CD4-positive, alpha-beta T cell treated with Interferon alpha-2 for 1 hour (primary cell): ENCODE data around the gene DYNC1H1.
A peak's percentile ranks its signal among the peaks of the same experiment; 100 is the strongest.

Experiments used
- DNase-seq, 2 donors: peaks; one replicate each; pipeline ENCODE4 v3.0.0-alpha.2; 2020 to 2022

DYNC1H1 gene

DNA sequence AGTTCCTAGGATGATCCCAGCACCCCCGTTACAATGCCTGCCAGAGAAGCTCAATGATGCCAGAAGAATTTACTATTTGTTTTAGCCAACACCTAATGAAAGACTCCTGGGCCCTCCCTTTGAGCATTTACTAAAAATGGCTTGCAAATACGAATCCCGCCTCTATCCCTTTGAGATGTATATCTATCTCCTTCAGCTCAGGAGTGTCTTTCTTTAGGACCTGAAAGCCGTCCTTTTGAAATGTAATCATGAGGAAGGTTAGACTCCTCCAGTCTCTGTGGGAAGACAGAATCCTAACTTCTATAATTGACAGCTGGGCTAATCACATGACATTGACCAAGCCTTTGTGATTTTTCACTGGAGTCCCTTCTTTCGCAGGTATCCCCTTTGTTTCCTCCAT is 19.2 kb upstream of the DYNC1H1 start:
- DNase-seq = no peak

DNA sequence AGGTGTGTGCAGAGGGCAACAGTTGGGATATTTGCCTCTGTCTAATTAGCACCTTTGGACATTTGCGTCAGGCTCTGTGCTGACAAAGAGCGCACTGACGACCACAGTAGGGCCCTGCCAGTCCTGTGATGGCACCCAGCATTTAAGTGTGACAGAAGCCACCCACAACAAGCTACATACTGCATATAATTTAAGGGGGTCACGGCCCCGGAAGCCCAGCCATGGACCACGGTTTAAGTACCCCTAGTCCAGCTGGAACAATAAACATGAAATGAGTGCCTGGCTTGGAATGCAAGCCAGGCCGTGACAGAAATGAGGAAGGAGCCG is 16.8 kb upstream of the DYNC1H1 start:
- peak in 1 of 2 donors; percentile 30 for DNase-seq

DNA sequence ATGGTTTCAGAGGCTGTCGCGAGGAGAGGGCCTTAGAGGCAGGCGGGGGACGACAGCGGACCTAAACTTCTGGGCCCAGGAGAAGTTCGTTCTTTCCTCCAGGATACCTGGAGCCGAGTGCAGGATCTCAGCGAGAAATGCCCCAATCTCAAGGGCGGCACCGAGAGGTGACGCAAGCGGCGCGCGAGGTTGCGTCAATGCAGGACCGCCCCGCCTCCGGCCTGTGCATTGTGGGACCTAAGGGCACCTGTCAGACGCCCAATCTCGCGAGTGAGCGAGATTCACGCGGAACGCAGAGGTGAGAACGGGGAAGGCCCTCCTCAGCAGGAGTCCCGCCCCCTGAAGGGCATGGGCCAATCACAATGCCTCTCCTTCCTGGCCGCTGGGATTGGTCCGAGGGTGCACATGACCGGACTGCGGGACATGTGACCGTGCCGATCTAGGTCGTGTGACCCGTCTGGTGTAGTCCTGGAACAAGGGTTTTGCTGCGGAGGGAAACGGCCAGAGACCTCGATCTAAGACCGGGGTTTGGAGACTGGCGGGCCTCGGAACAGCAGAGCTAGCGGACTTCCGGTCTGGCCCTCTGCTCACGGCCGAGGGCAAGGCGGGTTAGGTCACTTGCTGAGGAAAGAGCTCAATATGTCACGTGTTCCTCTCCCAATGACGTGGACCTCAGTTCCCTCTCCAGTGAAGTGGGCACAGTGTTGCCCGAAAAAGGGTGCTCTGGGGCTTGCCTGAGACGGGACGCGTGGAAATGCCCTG is 16.3 kb upstream of the DYNC1H1 start:
- DNase-seq = peak; percentile 100

DNA sequence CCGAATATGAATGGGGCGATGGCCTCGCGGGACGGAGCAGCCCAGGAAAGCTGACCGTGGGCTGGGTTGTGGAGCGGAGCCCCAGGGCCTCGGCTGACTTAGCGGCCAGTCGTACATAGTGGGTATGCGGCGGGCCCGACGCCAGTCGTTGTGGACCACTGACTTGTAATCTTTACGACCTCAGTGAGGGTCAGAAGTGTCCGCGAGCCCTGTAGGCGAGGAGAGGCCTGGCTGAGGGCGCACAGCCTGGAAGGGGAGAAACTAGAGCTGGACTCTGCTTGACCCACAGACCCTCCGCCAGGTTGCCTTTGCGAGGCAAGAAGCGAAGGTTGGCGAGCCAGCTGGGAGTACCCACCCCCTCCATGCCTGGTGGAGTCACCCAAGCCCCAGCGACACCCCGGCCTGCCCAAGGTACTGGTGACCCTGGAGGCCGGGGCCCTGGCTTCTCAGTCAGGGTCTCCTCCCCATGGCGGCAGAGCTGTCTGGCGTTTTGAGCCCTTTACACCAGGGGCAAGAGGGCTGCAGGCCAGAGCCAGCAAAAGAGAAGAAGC is 15.6 kb upstream of the DYNC1H1 start:
- DNase-seq = no peak

DNA sequence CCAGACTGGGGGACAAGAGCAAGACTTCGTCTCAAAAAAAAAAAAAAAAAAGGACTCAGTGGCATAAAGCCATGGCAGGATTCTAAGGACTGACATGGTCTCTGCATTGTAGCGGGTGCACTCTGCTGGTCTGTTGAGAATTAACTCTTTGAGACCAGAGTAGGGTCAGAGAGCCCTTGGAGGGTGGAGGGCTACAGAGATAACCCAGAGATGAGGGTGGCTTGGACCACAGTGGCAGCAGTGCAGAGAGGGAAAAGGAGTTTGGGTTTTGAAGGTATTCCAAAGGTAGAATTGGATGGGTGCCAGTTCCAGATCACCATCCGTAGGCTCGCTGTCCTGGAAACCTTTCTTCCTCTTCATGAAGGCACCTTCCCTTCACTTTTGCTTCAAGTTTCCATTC is 14.3 kb upstream of the DYNC1H1 start:
- DNase-seq = no peak

DNA sequence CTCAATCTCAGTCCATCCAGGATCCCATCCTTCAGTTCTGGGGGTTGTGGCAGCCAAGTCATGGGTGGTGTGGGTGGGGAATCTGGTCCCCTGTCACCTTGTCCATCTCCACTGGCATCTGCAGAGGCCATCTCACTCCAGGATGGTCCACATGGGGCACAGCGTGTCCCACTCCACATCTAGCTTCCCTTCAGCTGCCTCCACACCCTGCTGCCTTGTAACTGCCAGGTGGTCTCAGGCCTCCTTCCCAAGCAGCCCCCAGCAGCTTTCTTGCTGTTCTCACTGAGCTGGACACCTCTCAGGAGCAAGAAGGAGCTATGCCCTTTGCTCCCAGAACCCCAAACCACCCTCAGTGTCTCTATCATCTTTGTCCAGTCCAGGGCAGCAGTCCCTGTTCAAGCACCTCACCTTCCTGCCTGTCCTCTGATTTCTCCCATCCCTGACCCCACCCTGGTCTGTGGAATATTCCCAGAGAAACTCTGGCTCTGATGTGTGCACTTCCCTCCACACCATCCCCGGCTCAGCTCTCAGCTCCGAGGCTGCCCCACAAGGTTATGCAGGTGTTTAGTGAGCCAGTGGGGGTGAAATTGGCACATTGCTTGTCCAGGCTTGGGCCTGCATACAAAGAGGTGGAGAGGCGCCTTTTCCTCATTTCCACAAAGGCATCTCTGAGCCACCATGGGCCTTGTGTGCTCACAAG is 13.7 kb upstream of the DYNC1H1 start:
- DNase-seq = no peak

DNA sequence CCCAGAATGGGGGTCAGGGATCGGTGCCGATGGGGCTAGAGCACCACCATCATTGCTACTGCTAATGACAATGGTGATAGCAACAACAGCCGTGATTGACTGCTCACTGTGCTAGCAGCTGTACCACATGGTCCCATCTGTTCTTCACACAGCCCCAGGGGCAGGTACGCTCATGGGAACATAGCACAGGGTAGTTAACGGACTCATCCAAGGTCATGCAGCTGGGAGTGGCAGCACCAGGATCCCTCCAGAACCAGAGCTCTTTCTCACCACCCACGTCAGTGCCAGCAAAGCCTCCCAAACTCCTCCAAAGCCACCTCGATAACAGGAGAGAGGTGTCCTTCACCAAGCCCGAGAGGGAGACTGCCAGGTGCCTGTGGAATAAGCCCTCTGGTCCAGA is 11.2 kb upstream of the DYNC1H1 start:
- DNase-seq = no peak

DNA sequence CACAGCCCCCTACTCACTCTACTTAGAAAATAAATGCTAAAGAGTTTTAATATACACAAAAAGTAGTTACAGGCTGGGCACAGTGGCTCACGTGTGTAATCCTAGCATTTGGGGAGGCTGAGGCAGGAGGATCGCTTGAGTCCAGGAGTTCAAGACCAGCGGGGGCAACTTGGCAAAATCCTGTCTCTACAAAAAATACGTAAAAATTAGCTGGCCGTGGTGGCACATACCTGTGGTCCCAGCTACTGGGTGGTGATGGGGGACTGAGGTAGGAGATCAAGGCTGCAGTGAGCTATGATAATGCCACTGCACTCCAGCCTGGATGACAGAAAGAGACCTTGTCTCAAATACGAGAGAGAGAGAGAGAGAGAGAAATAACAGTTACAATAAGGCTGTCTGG is 9.9 kb upstream of the DYNC1H1 start:
- DNase-seq = no peak

DNA sequence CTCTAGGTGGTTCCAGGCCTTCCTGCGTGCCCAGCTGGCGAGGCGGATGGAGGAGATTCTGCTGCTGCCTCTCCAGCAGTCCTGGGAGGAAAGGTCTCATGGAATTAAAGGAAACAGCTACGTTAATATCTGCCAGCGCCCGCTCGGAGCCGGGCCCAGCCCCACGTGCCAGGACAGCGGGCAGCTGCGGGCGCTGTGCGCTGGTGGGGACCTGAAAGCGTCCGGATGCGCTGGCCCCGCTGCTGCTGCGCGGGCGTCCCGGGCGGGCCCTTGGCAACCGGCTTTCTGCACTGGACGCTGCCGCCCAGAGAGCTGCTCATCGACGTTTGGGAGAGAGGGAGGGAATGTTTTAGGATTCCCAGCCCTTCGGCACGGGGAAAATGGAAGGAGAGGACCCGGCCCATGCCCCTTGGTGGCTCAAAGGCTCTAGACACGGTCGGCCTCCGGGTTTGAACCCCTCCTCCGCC is 8.6 kb upstream of the DYNC1H1 start:
- DNase-seq = no peak

DNA sequence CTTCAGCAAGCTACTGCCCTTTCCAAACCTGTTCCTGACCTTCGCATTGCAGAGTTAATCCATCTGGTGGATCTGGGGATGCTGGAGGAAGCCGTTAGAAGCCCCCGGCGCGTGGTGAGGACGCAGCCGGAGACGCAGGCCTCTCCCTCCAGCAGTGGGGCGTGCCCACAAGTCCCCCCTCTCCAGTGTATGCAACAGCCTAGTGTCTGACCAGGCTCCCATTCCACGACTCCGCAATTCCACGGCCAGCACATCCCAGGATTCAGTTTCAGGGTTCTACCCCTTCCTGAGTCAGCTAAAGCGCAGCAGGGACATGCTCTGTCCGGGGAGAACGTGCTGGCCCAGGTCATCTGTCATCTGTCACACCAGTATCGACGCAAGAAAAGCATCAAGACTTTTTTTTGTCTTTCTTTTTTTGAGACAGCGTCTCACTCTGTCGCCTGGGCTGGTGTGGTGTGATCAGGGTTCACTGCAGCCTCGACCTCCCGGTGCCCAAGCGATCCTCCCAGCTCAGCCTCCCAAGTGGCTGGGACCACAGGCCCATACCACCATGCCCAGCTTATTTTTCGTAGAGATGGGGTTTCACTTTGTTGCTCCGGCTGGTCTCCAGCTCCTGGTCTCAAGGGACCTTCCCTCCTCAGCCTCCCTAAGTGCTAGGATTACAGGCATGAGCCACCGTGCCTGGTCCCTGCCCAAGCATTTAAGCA is 8.0 kb upstream of the DYNC1H1 start:
- DNase-seq = no peak

DNA sequence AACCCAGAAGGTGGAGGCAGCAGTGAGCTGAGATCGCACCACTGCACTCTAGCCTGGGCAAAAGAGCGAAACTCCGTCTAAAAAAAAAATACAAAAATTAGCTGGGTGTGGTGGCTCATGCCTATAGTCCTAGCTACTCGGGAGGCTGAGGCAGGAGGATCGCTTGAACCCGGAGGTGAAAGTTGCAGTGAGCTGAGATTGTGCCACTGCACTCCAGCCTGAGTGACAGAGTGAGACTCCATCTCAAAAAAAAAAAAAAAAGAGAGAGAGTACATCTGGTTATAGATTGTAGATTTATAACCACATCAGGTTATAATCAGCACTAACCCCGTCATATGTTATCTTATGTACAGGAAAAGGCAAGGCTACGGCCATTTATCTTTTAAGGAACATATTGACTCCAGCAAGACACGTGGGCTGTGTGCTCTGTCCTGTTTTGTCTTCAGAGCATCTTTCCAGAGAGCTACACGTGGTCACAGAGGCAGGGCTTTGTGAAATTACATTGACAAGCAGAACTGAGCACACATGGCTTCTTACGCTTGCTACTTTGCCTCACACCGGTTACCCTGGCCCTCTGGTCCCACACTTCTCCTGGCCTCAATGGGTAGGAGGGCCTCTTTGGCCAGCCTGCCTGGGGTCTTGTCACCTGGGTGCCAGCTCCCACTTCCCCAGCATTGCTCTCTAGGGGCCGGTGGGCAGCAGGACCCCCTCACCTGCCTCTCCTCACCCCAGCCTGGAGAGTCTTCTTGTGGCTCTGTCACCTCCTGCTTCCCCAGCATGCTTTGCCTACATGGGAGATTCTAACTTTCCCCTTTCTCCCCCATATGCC is 6.8 kb upstream of the DYNC1H1 start:
- DNase-seq = no peak

DNA sequence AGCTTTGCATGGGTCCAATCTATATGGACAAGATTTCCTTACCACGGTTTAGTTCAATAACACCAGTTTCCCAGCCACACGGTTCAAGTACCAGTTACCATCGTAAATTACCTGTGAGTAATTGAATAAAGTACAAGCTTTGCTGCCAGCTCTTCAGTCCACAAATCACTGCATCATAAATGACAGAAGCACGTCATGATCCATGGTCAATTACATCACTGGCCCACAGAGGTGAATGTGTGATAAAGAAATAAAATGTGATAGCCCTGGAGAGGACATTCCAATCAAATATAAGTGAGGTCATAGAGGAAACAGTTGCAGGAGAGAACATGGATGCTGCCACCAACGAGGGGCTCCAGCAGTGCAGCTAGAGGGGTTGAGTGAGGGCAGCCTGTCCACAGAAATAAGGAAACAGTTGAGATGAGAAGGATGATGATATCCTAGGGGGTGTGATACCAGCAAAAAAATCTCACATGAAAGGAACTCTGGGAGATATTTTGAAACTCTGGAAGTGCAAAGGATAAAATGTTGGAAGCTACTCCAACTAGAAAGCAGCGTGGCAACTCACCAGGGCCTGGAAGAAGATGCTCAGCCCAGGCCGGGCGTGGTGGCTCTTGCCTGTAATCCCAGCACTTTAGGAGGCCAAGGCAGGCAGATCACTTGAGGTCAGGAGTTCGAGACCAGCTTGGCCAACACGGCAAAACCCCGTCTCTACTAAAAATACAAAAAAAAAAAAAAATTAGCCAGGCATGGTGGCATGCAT is 5.8 kb upstream of the DYNC1H1 start:
- no peak for DNase-seq

DNA sequence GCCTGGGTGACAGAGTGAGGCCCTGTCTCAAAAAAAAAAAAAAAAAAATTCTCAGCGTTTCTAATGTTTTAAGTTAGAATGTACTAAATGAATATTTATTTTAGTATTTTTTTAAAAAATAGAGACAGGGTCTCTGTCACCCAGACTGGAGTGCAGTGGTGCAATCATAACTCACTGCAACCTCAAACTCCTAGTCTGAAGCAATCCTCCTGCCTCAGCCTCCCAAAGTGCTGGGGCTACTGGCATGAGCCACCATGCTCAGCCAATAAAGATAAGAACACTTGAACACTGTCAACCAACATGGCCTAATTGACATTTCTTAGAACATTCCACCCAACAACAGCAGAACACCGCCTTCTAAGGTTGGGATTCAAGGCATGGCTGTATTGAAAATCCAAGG is 5.1 kb upstream of the DYNC1H1 start:
- no peak for DNase-seq

DNA sequence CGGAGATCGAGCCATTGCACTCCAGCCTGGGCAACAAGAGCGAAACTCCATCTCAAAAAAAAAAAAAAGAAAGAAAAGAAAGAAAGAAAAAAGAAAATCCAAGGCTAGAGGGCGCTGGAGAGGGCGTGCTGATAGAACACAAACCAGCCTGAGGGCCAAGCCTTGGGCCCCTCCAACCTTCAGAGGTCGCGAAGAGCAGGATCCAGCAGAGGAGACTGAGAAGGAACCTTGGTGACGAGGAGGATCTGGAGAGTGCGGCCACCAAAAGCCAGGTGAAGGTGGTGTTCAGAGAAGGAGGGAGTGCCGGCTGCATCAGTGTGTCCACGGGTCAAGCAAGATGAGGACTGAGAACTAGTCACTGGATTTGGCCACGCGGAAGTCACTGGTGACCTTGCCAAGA is 4.1 kb upstream of the DYNC1H1 start:
- peak; percentile 18 to 50 for DNase-seq

DNA sequence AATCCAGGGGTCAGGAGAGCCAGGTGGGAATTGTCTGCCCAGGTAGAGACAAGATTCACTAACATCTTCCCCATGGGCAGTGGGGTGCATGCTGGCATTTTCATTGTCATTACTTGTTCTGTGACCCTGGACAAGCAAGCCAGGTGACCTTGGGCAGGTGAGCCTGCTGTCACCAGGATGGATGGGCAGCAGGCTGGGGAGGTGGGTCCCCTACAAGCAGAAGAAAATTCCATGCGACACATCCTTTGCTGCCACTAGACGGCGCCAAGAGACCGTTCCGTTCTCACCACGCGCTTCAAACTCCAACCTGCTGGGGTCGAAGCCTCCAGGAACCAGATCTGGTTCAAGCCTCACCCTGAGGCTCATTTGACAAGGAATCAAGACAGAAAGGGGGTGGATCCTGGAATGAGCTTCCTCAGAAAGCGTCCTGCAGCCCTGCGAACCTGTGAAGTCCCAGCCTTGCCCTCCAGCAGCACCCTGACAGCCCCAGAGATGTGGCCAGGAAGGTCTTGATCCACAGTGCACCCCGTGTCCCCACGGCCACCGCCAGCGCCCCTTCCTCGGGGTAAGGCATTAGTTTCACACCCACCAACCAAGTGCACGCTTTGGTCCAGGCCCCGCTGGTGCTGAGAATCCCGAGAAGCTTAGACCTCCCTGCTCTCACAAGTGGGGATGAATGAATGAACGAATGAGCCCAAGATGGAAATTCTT is 3.2 kb upstream of the DYNC1H1 start:
- DNase-seq = peak; percentile 81 to 83

DNA sequence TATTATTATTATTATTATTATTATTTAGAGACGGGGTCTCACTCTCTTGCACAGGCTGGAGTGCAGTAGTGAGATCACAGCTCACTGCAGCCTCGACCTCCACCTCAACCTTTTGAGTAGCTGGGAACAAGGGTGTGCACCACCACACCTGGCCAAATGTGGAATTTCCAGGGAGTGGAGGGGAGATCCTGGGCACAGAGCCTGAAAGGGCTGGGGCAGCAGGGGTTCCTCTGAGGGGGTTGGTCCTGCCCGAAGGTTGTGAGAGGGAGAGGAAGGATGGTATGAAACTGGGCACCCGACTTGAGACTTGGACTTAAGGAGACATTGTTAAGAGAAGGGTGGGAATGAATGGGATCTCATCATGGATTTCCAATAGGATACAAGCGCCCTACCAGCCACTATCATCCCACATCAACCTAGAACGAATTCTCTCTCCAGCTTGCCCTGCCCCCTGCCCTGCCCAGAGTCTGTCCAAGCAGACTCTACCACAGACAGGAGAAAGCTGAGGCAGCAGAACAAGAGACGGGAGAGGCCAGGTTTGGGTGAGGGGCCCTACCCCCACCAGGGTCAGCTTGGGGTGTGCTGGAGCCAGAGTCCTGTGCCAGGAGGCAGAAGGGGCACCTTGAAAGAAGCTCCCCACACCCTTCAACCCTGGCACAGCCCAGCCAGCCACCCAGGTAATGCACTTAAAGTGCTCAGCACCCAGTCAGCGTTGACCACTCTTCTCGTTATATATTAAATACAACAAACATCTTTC is 2.4 kb upstream of the DYNC1H1 start:
- no peak for DNase-seq

DNA sequence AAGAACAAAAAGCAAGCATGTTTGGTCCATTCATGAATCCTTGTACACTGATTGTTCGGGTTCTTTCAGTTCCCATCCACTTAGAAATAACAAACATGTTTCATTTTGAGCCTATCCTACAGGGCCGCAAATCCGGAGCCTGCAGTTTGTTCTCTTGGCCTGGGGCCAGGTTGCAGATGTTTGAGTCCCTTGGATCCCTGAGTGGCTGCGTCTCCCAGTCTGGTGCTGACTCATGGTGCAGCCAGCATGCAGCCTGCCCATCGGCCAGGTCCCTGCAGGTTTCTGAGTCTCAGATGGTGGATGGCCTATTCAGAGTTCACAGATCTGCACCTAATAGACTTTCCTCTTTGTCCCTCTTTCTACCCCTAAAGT is 1.9 kb upstream of the DYNC1H1 start:
- DNase-seq = no peak

DNA sequence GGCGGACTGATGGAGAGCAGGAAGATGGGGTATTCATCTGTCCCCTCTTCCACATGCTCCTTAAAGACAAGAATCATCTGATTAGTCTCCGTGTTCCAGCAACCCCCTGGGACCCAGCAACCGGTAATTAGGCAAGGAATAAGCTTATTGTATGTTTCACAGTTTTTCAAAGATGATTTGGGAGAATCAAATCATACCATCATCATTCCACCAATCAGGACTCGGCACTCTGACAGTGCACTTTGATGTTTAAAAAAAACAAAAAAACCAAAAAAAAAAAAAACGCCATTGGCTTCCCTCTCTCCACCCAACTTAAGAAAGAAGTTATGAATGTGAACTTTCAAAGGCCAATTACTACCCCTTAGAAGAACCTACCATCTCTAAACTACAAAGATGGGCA is 1.3 kb upstream of the DYNC1H1 start:
- DNase-seq = no peak

DNA sequence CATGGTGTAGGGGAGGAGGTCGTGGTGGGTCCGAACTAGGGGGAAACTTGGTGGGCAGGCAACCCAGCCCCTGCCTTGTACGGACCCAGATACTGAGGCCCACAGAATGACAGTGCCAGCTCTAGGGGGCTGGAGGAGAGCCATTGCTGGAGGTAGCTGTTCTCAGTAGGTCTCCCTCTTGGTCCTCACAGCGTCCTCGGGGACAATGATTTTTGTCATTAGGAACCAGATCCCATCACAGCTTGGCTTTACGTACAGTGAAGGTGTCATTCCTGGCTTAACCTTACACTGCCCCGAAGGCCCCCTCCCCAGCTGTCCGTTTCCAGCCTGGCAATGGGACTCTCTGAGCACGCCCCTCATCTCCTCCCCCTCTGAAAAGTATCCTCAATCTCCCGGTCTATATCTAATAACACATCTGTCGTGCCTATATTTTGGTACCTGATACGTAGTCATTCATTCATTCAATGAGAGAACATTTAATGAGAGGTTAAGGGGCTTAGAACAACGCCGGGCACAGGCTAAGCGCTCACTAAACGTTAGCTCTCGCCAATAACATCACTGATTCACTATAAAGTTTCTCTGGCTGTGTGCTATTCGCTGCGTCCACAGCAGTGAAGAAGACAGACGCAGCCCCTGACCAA is 597 bp upstream of the DYNC1H1 start:
- DNase-seq = no peak

DNA sequence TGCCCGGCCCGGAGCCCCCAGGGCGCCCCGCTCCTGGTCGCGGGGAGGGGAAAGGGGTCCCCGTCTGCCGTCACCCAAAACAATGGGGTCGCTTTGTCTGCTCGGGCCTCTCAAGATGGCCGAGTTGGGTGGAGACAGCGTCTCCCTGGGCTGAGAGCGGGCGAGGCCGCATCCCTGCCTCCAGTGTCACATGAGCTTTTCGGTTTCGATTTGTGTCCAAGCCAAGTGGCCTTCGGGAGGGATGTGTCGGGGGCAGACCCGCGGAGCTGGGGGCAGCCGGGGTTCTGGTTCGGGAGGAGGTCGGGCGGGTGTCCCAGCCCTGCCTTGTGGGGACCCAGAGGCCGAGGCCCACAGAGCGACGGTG is 790 bp downstream of the DYNC1H1 start:
- peak; percentile 61 to 75 for DNase-seq
